HG03378 (cell line): ENCODE data around the gene MATN4.
"Not testable (repeated sequence)": the region's sequence is repeated elsewhere in the genome, so short reads cannot be mapped to it uniquely, and the experiment has no call there.

Source experiments
- ATAC-seq: cut with Tn5 transposase; IDR thresholded peaks from one replicate; pipeline ENCODE4 v1.9.1; 2021; ENCODE audit warnings: mild to moderate bottlenecking, moderate library complexity; ENCODE audit not compliant: unreplicated experiment

MATN4 gene, protein sequence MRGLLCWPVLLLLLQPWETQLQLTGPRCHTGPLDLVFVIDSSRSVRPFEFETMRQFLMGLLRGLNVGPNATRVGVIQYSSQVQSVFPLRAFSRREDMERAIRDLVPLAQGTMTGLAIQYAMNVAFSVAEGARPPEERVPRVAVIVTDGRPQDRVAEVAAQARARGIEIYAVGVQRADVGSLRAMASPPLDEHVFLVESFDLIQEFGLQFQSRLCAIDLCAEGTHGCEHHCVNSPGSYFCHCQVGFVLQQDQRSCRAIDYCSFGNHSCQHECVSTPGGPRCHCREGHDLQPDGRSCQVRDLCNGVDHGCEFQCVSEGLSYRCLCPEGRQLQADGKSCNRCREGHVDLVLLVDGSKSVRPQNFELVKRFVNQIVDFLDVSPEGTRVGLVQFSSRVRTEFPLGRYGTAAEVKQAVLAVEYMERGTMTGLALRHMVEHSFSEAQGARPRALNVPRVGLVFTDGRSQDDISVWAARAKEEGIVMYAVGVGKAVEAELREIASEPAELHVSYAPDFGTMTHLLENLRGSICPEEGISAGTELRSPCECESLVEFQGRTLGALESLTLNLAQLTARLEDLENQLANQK

DNA sequence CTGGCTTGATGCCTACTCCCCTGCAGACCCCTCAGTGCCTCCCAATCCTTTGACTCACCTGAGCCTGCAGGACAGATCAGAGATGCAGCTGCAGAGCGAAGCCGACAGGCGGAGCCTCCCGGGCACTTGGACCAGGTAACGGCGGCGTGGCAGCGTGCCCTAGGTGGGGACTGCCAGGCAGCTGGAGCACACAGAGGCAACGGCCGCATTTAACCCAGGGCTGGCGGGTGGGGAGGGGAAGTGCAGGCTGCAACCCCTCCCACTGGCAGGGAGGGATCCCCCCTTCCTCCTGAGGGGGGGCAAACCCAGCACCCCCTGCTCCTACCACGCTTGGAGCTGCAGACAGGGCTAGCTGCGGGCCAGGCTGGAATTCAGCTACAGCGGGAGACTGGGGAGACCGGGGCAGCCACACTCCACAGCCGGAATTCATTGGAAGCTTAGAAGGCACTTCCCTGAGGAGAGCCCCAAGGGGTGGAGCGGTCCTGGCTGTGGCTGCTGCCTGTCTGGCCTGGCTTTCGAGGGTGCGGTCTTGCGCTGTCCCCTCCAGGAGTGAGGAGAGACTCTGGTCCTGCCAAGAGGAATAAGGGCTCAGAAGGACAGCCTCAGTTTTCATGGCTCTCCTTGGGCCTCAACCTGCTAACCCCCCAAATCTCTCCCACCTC is at the start of gene MATN4:
TSS of gene MATN4 (minus strand) at position 183 of the 662 bp plus-strand sequence. CDS start 2,717 bp downstream, outside the sequence.
- no peak for ATAC-seq

GRCh38 chr20:45355209-45356084 is 47.3 kb upstream of the MATN4 start:
- no peak for ATAC-seq

GRCh38 chr20:45354423-45355208 is 46.5 kb upstream of the MATN4 start:
- ATAC-seq = no peak

GRCh38 chr20:45353746-45354145 is 45.6 kb upstream of the MATN4 start:
- no peak for ATAC-seq

DNA sequence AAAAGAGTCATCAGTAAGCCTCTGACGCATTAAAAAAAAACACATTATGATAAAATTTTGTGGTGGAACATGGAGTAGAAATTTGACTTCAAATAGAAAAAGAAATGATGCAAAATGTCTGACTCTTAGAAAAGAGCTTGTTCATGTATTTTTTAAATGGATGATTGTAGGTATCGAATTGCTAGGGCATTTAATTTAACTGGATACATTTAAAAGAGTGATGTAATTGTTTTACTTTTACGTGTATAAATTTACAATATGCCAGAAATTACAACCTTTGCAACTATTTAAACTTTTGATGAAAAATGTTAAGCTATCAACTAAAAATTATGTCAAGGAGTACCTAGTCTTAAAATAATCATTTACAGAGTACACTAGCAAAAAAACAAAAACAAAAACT is 44.6 kb upstream of the MATN4 start:
- no peak for ATAC-seq

DNA sequence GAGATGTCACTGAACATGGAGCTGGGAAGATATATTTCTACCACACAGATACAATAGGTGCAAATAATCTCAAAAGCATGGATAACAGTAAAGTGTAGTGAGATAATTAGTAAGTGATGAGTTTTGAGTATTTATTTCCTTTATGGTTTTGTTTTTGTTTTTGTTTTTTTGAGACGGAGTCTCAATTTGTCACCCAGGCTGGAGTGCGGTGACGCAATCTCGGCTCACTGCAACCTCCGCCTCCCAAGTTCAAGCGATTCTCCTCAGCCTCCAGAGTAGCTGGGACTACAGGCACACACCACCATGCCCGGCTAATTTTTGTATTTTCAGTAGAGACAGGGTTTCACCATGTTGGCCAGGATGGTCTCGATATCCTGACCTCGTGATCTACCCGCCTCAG is 42.7 kb upstream of the MATN4 start:
- not testable (repeated sequence) for ATAC-seq

DNA sequence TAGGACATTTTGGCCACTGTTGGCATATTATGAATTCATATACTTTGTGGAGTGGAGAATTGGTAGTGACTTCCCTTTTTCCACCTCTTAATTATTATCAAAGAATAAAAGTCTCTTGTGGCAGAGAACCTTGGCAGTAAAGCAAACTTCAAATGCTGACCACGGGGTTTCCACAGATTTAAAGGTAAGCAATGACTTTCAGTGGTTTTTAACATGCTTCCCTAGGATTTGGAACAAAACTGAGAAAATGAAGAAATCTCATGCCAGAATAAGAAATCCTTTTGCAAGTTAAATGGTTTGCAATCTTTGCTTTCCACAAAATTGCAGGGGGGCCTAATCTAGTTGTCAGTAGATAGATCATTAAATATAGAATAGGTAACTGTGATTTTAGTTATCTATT is 42.1 kb upstream of the MATN4 start:
- ATAC-seq = no peak

DNA sequence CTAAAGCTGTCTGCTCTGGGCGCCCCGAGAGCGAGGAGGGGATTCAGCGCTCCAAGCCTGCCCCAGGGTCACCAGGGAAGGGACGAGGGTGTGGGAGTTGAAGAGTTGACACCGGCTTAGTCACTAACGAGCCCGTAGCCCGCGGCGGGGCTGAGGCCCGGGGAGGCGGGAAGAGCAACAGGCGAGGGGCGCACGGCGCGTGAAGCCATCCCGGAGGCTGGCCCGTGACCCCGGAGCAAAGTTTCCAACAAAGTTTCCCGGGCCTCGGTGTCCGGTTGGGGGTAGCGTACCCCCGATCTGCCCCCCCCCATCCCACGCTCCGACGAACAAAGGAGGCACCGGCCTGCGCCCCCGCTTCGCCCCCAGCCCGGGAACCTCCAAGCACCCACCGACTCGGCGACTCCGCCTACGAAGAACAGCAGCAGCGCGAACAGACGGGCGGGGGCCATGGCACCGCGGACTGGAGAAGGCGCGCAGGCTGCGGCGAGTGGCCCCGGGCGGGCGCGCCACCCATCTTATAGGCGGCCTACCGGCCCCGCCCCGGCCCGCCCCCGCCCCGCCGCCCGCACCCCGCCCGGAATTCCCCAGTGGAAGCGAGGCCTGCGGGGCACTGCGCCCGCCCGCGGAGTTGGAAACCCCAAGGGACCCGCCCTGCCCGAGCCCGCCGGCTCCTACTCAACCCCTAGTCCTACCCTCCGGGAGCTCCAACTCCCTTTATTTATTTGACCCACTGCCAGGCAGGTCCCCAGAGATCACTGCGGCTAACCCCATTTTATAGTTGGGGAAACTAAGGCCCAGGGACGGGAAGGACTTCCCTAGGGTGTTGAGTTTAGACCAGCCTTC is 40.1 kb upstream of the MATN4 start, which contains the start of gene SDC4:
TSS of gene SDC4 (minus strand) at position 489 of the 843 bp plus-strand sequence. CDS start at position 449, 40 bp downstream.
- no peak for ATAC-seq

- no peak for ATAC-seq
These were observed 39.3 kb upstream of the MATN4 start for GRCh38 chr20:45347297-45347935.

DNA sequence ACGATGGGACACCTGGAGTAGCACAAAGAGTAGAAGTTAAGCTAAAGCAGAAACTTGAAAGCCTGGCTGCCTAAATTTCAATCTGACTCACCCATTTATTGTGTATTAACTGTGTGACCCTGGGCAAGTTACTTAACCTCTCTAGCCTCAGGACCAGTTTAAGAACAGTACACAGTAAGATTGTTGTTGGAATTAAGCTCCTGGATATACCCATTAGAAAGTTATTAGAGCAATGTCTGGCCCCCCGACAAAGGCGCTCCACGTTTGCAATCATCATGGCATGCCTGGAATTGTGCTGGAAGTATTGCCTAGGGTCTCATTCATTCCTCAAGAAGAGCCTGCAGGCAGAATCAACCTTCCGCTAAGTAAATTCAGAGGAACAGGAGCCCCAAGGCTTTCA is 38.8 kb upstream of the MATN4 start:
- no peak for ATAC-seq

DNA sequence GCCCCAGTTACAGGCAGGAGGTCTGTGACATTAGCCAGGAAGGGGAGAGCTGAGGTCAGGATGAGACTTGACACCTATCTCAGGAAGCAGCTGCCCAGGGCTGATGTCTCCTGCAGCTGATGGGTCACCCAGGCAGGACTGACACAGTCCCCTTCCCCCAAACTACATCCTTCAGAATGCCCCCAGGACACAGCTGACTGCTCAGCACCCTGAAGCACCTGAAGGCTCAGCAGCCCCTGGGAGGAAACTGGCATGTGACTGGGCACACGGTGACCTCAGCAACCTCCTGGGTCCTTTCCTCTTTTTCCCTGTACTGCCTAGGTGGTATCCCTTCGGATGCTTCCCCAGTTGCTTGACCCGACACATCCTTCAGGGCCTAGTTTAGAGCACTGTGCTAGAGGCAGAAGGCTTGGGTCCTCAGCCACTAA is 38.2 kb upstream of the MATN4 start:
- ATAC-seq = no peak

- ATAC-seq = no peak
These were observed 37.2 kb upstream of the MATN4 start for GRCh38 chr20:45345104-45345936.

DNA sequence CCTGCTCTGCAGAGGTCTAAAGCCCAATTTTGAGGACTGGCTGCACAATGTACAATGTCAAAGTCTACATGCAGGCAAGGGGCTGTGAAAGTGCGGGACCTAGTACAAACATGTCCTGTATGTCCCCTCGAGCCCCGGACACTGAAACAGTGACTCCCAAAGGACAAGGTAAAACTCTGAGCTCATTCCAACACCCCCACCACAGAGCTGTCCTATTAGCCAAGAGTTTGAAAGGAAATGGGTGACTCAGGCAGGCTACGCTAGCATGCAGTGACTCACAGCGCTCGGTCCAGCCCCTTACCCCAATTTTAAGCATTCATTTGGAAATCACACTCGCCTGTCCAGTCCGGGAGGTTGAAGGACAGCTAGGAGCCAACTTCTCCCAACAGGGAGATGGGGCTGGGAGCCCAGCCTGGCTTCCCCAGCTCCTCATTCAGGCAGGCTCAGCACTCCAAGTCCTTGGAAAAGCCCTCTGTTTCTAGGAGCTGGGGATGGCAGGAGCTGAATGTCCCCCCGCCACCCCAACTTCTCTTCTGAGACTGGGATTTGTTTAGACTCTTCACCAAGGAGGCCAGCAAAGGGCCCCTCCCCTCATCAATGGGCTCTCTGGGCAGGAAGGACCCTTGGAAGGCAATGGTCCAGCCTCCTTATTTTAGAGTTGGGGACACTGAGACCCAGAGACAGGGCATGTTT is 36.2 kb upstream of the MATN4 start:
- no peak for ATAC-seq

DNA sequence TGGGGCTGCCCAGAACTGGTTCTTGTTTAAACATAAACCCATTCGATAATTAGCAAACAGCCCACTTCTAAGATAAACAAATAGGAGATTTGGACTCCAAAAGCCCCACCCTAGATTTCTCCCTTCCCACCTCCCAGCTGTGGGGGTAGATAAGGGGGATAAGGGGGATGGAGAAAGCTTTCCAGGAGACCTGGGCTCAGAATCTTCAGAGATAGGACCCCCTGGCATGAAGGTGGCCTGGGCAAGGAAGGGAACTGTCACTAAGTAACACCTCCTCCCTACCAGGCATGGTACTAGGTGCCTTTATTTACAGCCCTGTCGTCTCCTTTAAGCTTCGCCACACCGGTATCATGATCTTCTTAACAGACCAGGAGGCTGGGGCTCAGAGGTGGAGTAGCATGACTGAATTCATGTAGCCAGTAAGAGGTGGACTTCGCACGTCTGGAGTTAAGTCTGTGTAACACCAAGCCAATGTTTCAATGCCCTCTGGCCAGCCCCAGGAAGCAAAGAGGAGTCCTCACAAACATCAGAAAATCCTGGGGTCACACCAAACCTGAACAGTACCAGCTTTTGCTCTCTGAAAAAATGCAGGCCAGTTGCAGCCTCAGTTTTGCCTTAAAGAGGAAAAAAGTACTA is 35.6 kb upstream of the MATN4 start:
- no peak for ATAC-seq

- no peak for ATAC-seq
These were observed 34.9 kb upstream of the MATN4 start for GRCh38 chr20:45342855-45343531.
